ENCODE results near the gene PROCR.
"Not testable (repeated sequence)": the region's sequence is repeated elsewhere in the genome, so short reads cannot be mapped to it uniquely, and the experiment has no call there.

The PROCR gene

GRCh38 chr20:35145141-35145564, 26.7 kb upstream of the PROCR start:
- Histone ChIP-seq H3K4me3 (replicated peaks; ENCODE audit: insufficient read depth, low read length) (no peak overlapping the region), H3K27me3 (ENCODE audit: insufficient read depth, poor library complexity, severe bottlenecking) (no peaks in the 10 kb centered on the region), H3K27ac (replicated peaks) (peak overlapping the region; percentile 76)
- DNase-seq (ENCODE audit: low read depth in 1 of 2, low spot score in 1 of 2), result peak in 1 of 2 experiments; percentile 12
- TF ChIP-seq, protein P1, sequence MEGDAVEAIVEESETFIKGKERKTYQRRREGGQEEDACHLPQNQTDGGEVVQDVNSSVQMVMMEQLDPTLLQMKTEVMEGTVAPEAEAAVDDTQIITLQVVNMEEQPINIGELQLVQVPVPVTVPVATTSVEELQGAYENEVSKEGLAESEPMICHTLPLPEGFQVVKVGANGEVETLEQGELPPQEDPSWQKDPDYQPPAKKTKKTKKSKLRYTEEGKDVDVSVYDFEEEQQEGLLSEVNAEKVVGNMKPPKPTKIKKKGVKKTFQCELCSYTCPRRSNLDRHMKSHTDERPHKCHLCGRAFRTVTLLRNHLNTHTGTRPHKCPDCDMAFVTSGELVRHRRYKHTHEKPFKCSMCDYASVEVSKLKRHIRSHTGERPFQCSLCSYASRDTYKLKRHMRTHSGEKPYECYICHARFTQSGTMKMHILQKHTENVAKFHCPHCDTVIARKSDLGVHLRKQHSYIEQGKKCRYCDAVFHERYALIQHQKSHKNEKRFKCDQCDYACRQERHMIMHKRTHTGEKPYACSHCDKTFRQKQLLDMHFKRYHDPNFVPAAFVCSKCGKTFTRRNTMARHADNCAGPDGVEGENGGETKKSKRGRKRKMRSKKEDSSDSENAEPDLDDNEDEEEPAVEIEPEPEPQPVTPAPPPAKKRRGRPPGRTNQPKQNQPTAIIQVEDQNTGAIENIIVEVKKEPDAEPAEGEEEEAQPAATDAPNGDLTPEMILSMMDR (IDR thresholded peaks at IDR 0.05; ENCODE audit: insufficient read depth, low read length), result peak; percentile 6
- TF ChIP-seq GABPA (IDR thresholded peaks at IDR 0.05; ENCODE audit: low read depth), result no peak

DNA sequence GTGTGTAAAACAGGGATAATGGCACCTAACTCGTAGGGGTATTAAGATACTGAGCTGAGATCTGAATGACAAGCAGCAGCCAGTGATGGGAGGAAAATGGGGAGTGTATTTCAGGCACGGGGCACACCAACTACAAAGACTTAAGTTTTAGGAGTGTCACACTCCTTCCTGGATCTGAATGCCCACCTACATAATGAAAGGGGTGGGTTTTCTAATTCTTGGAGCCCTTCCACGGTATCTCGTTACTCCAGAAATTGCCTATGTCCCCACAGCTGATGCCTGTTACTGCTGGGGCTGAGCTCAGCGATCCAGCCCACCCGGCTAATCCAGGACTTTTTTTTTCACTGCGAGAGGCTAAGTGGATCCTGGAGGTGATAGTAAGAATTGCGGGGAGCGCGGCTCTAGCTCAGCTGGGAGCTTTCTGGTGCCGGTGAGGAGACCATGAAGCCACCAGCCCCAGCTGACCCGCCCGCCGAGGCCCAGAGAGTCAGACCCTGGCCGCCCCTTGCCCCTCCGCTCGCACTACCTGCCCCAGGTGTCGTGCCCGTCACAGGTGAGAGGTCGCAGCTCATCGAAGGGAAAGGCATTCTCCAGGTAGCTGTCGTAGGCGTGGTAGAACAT, 25.5 kb upstream of the PROCR start:
- no peak for TF ChIP-seq SPI1 (IDR thresholded peaks at IDR 0.05; ENCODE audit: borderline replicate concordance, low read depth)
- TF ChIP-seq, protein P1 (IDR thresholded peaks at IDR 0.05; ENCODE audit: insufficient read depth, low read length), result no peak
- TF ChIP-seq, protein P2, sequence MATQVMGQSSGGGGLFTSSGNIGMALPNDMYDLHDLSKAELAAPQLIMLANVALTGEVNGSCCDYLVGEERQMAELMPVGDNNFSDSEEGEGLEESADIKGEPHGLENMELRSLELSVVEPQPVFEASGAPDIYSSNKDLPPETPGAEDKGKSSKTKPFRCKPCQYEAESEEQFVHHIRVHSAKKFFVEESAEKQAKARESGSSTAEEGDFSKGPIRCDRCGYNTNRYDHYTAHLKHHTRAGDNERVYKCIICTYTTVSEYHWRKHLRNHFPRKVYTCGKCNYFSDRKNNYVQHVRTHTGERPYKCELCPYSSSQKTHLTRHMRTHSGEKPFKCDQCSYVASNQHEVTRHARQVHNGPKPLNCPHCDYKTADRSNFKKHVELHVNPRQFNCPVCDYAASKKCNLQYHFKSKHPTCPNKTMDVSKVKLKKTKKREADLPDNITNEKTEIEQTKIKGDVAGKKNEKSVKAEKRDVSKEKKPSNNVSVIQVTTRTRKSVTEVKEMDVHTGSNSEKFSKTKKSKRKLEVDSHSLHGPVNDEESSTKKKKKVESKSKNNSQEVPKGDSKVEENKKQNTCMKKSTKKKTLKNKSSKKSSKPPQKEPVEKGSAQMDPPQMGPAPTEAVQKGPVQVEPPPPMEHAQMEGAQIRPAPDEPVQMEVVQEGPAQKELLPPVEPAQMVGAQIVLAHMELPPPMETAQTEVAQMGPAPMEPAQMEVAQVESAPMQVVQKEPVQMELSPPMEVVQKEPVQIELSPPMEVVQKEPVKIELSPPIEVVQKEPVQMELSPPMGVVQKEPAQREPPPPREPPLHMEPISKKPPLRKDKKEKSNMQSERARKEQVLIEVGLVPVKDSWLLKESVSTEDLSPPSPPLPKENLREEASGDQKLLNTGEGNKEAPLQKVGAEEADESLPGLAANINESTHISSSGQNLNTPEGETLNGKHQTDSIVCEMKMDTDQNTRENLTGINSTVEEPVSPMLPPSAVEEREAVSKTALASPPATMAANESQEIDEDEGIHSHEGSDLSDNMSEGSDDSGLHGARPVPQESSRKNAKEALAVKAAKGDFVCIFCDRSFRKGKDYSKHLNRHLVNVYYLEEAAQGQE (IDR thresholded peaks at IDR 0.05; ENCODE audit: insufficient replicate concordance, low read depth), result no peak
- no peak for TF ChIP-seq GABPA (IDR thresholded peaks at IDR 0.05; ENCODE audit: low read depth)
- TF ChIP-seq POLR2AphosphoS5 (IDR thresholded peaks at IDR 0.05; ENCODE audit: low read depth), result no peak
- no peaks in the 10 kb centered on the region for H3K27me3 ChIP-seq (ENCODE audit: insufficient read depth, poor library complexity, severe bottlenecking)
- peak overlapping the region; percentile 97 for H3K4me3 ChIP-seq (replicated peaks; ENCODE audit: insufficient read depth, low read length)
- no peak for DNase-seq (ENCODE audit: low read depth in 1 of 2, low spot score in 1 of 2)
- H3K27ac ChIP-seq (replicated peaks), result peak overlapping the region; percentile 77

- Histone ChIP-seq H3K27ac (replicated peaks) (peak within 1 kb of the TSS; percentile 77), H3K4me3 (replicated peaks; ENCODE audit: insufficient read depth, low read length) (peak within 1 kb of the TSS; percentile 97), H3K27me3 (ENCODE audit: insufficient read depth, poor library complexity, severe bottlenecking) (no peaks in the 10 kb centered on the region)
- peak; percentile 94 to 96 for DNase-seq (ENCODE audit: low read depth in 1 of 2, low spot score in 1 of 2)
- peak; percentile 71 for TF ChIP-seq POLR2AphosphoS5 (IDR thresholded peaks at IDR 0.05; ENCODE audit: low read depth)
- TF ChIP-seq GABPA (IDR thresholded peaks at IDR 0.05; ENCODE audit: low read depth), result no peak; the same call in 1 of the 2 replicates
Measured at GRCh38 chr20:35146920-35147574, 24.8 kb upstream of the PROCR start, which contains the start of gene EDEM2. TSS of gene EDEM2 (minus strand) at chr20:35147336. CDS start at chr20:35147258, 78 bp downstream.

DNA sequence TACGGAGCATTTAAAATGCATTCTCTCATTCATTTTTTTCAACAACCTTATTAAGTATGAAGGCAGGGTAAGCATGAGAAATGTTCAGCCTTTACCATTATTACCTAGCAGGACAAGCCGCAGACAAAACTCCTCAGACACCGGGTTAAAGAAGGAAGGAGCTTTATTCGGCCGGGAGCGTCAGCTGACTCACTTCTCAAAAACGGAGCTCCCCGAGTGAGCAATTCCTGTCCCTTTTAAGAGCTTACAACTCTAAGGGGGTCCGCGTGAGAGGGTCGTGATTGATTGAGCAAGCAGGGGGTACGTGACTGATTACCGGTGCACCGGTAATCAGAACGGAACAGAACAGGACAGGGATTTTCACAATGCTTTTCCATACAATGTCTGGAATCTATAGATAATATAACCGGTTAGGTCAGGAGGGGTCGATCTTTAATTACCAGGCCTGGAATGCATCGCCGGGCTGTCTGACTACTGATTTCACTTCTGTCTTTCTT, 24.2 kb upstream of the PROCR start:
- Histone ChIP-seq H3K27ac (replicated peaks) (peak overlapping the region; percentile 77), H3K4me3 (replicated peaks; ENCODE audit: insufficient read depth, low read length) (peak overlapping the region; percentile 97)
- H3K27me3 ChIP-seq (ENCODE audit: insufficient read depth, poor library complexity, severe bottlenecking), result not testable (repeated sequence)
- DNase-seq (ENCODE audit: low read depth in 1 of 2, low spot score in 1 of 2), result peak in 1 of 2 experiments; percentile 72
- TF ChIP-seq POLR2AphosphoS5 (IDR thresholded peaks at IDR 0.05; ENCODE audit: low read depth), result peak; percentile 6; the same call in 1 of the 2 replicates
- TF ChIP-seq SPI1 (IDR thresholded peaks at IDR 0.05; ENCODE audit: borderline replicate concordance, low read depth), result peak; percentile 32; the same call in 1 of the 2 replicates

DNA sequence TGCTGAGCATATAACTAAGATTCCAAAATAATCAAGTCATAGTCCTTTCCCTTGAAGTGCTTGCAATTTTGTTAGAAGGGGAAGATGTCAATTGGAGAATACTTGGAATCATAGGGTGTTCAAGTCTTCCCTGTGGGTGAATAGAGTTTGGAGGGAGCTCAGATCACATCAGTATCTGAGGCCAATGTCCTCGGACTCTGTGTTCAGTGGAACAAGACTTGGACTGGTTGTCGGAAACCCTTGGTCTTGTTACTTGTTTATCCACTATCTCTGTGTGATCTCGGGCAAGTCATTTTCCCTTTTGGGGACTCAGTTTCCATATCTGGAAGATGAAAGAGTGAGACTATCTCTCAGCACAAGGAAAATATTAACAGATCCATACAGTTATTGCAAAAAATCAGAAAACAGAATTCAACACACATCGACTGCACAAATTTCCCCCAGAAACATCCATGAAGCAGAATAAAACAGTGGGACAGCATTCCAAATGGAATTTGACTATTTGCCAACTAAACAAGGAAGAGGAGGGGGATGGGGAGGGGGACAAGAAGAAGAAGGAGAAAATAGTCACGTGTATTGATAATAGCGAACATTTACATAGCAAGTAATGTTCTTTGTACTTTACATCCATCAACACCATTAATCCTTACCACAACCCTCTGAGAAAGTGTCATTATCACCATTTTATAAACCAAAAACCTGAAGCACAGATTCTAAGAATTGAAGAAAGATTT, 20.9 kb upstream of the PROCR start:
- TF ChIP-seq, protein P1 (IDR thresholded peaks at IDR 0.05; ENCODE audit: insufficient read depth, low read length), result no peak
- TF ChIP-seq, protein P2 (IDR thresholded peaks at IDR 0.05; ENCODE audit: insufficient replicate concordance, low read depth), result no peak
- DNase-seq (ENCODE audit: low read depth in 1 of 2, low spot score in 1 of 2), result no peak
- Histone ChIP-seq H3K4me3 (replicated peaks; ENCODE audit: insufficient read depth, low read length) (no peak overlapping the region), H3K27me3 (ENCODE audit: insufficient read depth, poor library complexity, severe bottlenecking) (no peaks in the 10 kb centered on the region), H3K27ac (replicated peaks) (no peak overlapping the region)

Measured in HL-60 (cell line).